DOHH2 (cell line): ENCODE results near the gene NCAPG2.

Experiments
- H3F3A ChIP-seq: fragments of 200-600 bp; sonication (generic), shearing (Covaris generic); 2 replicates; pipeline ENCODE4 v1.6.0; 2016; ENCODE audit warnings: antibody characterized with exemption, mild to moderate bottlenecking; ENCODE audit not compliant: control insufficient read depth, insufficient read depth
- H3K27ac ChIP-seq: fragments of 200-600 bp; sonication (generic); 2 replicates; pipeline ENCODE4 v1.5.1; 2014; ENCODE audit warnings: low read depth, mild to moderate bottlenecking, low read length, moderate library complexity
- H3K27me3 ChIP-seq: fragments of 200-600 bp; sonication (generic); 2 replicates; pipeline ENCODE4 v1.6.1; 2014; ENCODE audit warnings: mild to moderate bottlenecking, low read length, mixed read lengths; ENCODE audit not compliant: control insufficient read depth
- H3K36me3 ChIP-seq: fragments of 200-600 bp; sonication (generic); 2 replicates; pipeline ENCODE4 v1.6.1; 2014; ENCODE audit warnings: mild to moderate bottlenecking, low read length, moderate library complexity, mixed read lengths; ENCODE audit not compliant: control insufficient read depth
- H3K4me1 ChIP-seq: fragments of 200-600 bp; sonication (generic); 2 replicates; pipeline ENCODE4 v1.6.1; 2014; ENCODE audit warnings: mild to moderate bottlenecking, low read length, mixed read lengths; ENCODE audit not compliant: control insufficient read depth
- H3K4me2 ChIP-seq: fragments of 200-600 bp; sonication (generic); 2 replicates; pipeline ENCODE4 v1.6.0; 2014; ENCODE audit warnings: mild to moderate bottlenecking, low read length, moderate library complexity
- H3K4me3 ChIP-seq: fragments of 200-600 bp; sonication (generic); 2 replicates; pipeline ENCODE4 v1.5.1; 2014; ENCODE audit warnings: mild to moderate bottlenecking, low read length, mixed read lengths
- H3K79me2 ChIP-seq: fragments of 200-600 bp; sonication (generic); 2 replicates; pipeline ENCODE4 v1.6.1; 2014; ENCODE audit warnings: mild to moderate bottlenecking, low read length, mixed read lengths; ENCODE audit not compliant: control insufficient read depth
- H3K9me2 ChIP-seq: fragments of 200-600 bp; sonication (generic); replicated peaks from 2 replicates; pipeline ENCODE4 v1.6.1; 2014; ENCODE audit warnings: mild to moderate bottlenecking, low read length, mixed read lengths; ENCODE audit not compliant: control insufficient read depth
- H3K9me3 ChIP-seq: fragments of 200-600 bp; sonication (generic); 2 replicates; pipeline ENCODE4 v1.6.1; 2014; ENCODE audit warnings: antibody characterized with exemption, low read length, mixed read lengths; ENCODE audit not compliant: control insufficient read depth, insufficient read depth
- H4K20me1 ChIP-seq: fragments of 200-600 bp; sonication (generic); 2 replicates; pipeline ENCODE4 v1.6.0; 2014; ENCODE audit warnings: low read depth, mild to moderate bottlenecking, antibody characterized with exemption, low read length, moderate library complexity; ENCODE audit not compliant: control insufficient read depth, insufficient read depth
- EZH2phosphoT487 ChIP-seq: fragments of 200-600 bp; sonication (generic); IDR thresholded peaks from 2 replicates; pipeline ENCODE4 v1.6.1; 2017; ENCODE audit warnings: borderline replicate concordance, mild to moderate bottlenecking, antibody characterized with exemption, low read length, moderate library complexity, mixed read lengths
- TF ChIP-seq, protein P1 (sequence below): fragments of 200-600 bp; sonication (generic); IDR thresholded peaks from one replicate; pipeline ENCODE4 v1.5.1; 2014; ENCODE audit warnings: antibody characterized with exemption, mild to moderate bottlenecking, low read depth, low read length; ENCODE audit not compliant: poor library complexity, severe bottlenecking

Gene NCAPG2

DNA sequence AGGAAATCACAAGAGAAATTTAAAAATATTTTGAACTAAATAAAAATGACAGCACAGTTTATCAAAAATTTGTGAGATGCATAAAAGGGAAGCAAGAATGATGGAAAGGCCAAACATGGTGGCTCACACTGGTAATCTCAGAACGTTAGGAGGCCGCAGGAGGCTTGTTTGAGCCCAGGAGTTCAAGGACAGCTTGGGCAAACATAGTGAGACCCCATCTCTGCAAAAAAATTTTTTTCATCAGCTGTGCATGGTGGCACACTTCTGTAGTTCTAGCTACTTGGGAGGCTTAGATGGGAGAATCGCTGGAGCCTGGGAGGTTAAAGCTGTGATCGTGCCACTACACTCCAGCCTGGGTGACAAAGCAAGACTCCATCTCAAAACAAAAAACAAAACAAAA, 62.5 kb downstream of the NCAPG2 start:
- Histone ChIP-seq H4K20me1 (no peaks in the 10 kb centered on the region), H3K9me3 (no peaks in the 10 kb centered on the region), H3K36me3 (peaks cover 91% of the 10 kb centered on the region), H3K4me2 (no peak overlapping the region), H3K4me1 (no peaks in the 10 kb centered on the region), H3K27me3 (no peaks in the 10 kb centered on the region), H3K9me2 (no peaks in the 10 kb centered on the region), H3K4me3 (no peak overlapping the region), H3F3A (no peaks in the 10 kb centered on the region), H3K79me2 (peaks cover 7% of the 10 kb centered on the region), H3K27ac (no peak overlapping the region)
- TF ChIP-seq, protein P1, sequence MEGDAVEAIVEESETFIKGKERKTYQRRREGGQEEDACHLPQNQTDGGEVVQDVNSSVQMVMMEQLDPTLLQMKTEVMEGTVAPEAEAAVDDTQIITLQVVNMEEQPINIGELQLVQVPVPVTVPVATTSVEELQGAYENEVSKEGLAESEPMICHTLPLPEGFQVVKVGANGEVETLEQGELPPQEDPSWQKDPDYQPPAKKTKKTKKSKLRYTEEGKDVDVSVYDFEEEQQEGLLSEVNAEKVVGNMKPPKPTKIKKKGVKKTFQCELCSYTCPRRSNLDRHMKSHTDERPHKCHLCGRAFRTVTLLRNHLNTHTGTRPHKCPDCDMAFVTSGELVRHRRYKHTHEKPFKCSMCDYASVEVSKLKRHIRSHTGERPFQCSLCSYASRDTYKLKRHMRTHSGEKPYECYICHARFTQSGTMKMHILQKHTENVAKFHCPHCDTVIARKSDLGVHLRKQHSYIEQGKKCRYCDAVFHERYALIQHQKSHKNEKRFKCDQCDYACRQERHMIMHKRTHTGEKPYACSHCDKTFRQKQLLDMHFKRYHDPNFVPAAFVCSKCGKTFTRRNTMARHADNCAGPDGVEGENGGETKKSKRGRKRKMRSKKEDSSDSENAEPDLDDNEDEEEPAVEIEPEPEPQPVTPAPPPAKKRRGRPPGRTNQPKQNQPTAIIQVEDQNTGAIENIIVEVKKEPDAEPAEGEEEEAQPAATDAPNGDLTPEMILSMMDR: no peak
- no peak for TF ChIP-seq EZH2phosphoT487

DNA sequence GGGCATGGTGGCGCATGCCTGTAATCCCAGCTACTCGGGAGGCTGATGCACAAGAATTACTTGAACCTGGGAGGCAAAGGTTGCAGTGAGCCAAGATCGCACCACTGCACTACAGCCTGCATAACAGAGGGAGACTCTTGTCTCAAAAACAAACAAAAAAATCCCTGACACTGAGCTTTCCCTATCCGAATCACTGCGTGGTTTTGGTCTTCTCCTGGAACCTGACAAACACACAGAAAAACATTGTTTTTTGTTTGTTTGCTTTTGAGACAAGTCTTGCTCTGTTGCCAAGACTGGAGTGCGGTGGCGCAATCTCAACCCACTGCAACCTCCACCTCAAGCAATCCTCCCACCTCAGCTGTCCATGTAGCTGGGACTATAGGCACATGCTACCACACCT, 66.6 kb downstream of the NCAPG2 start:
- Histone ChIP-seq H3K27ac (no peak overlapping the region), H4K20me1 (no peaks in the 10 kb centered on the region), H3K4me1 (peaks cover 31% of the 10 kb centered on the region), H3K4me2 (no peak overlapping the region), H3K9me2 (no peaks in the 10 kb centered on the region), H3K36me3 (peaks cover 62% of the 10 kb centered on the region), H3K4me3 (no peak overlapping the region), H3K79me2 (peaks cover 9% of the 10 kb centered on the region), H3K9me3 (no peaks in the 10 kb centered on the region), H3F3A (peaks cover 8% of the 10 kb centered on the region), H3K27me3 (no peaks in the 10 kb centered on the region)
- TF ChIP-seq EZH2phosphoT487: no peak
- TF ChIP-seq, protein P1: no peak

DNA sequence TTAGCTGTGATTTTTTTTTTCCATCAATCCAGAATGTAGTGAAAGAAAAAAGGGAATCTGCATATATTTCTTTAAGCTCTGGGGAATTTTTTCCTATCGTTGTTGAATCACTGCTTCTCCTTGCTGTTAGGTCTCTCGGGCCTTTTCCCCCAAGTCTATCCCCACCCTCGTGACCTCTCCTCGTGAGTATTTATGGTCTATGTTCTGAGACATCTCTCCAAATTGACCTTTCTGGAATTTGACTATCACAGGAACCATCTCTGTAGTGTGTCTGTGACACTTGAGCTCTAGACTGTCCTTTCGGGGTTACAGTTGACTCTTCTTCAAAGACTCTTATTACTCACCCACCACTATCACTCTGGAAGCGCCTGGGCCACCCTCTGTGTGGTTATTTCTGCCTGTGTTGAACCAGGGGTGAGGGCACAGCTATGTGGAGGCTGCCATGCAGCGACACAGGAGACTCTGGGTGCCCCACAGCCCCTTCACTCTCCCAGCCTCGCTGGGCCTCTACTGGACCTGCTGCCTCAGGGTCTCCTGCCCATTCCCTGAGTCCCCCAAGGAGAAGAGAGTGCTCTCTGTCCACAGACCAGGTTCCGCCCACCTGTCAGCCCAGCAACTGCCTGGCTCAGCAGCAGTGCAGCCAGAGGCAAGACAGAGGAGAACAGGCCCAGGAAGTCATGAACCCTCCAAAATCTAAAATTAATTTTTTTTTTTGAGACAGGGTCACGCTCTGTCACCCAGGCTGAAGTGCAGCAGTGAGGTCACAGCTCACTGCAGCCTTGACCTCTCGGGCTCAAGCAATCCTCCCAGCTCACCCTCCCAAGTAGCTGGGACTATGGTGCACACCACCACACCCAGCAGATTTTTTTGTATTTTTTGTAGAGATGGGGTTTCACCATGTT, 71.3 kb downstream of the NCAPG2 start:
- H3K9me3 ChIP-seq: no peaks in the 10 kb centered on the region
- no peaks in the 10 kb centered on the region for H3K9me2 ChIP-seq
- no peaks in the 10 kb centered on the region for H3K27me3 ChIP-seq
- H3K36me3 ChIP-seq: peaks cover 65% of the 10 kb centered on the region
- H3F3A ChIP-seq: peaks cover 8% of the 10 kb centered on the region
- TF ChIP-seq, protein P1: no peak
- no peak for TF ChIP-seq EZH2phosphoT487
- no peaks in the 10 kb centered on the region for H4K20me1 ChIP-seq
- H3K27ac ChIP-seq: peak overlapping the region; percentile 71
- peaks cover 41% of the 10 kb centered on the region for H3K4me1 ChIP-seq
- peaks cover 6% of the 10 kb centered on the region for H3K79me2 ChIP-seq
- peak overlapping the region; percentile 50 for H3K4me3 ChIP-seq
- peak overlapping the region; percentile 67 for H3K4me2 ChIP-seq
